PFSK-1 (cell line): ENCODE data around the gene MTA3.

Experiments used
- POLR2AphosphoS5 ChIP-seq: IDR thresholded peaks from 2 replicates; pipeline ENCODE4 v1.6.1; 2012; ENCODE audit warnings: low read depth, mild to moderate bottlenecking, control low read depth, low read length, moderate library complexity
- SIN3A ChIP-seq: IDR thresholded peaks from 2 replicates; pipeline ENCODE4 v1.6.1; 2012; ENCODE audit warnings: mild to moderate bottlenecking, low read length, moderate library complexity, borderline replicate concordance; ENCODE audit not compliant: insufficient read depth
- TAF1 ChIP-seq: IDR thresholded peaks from 2 replicates; pipeline ENCODE4 v1.6.1; 2012; ENCODE audit warnings: low read length, control low read depth, borderline replicate concordance; ENCODE audit not compliant: insufficient read depth

DNA sequence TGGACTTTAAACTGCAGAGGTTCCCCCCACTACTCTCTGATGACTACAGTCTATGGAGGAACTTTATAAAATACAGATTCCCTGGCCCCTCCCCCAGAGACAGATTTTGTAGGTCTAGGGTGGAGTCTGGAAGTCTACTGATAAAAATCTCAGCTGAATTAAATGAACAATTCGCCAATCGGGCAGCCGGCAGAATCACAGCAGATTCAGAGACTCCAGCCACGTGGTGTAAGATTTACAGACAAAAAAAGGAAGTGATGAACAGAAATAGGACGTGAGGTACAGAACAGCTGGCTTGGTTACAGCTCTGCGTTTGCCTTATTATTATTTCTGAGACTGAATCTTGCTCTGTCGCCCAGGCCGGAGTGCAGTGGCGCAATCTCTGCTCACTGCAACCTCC is 21.4 kb upstream of the MTA3 start:
- TF ChIP-seq SIN3A (no peak), POLR2AphosphoS5 (no peak), TAF1 (no peak)
